ENCODE measurements around the gene ARHGEF2.

ARHGEF2 gene

GRCh38 chr1:155929057-155929456 lies 49.3 kb downstream of the ARHGEF2 start:
- H3K27ac ChIP-seq, result no peak overlapping the region
- TF ChIP-seq CTCF (IDR thresholded peaks at IDR 0.05), result no peak
- H3K9me3 ChIP-seq, result no peaks in the 10 kb centered on the region
- H3K36me3 ChIP-seq, result peaks cover 88% of the 10 kb centered on the region
- H3K27me3 ChIP-seq, result no peaks in the 10 kb centered on the region
- H3K4me1 ChIP-seq (ENCODE audit: control insufficient read depth in 1 of 2, insufficient read depth in 1 of 2, low read depth in 1 of 2, low read length in 1 of 2), result peaks cover 8 to 14% of the 10 kb centered on the region in 2 experiments
- H3K4me3 ChIP-seq (ENCODE audit: low read depth in 1 of 2, low read length in 1 of 2), result no peak overlapping the region

GRCh38 chr1:155925506-155925905 lies 52.8 kb downstream of the ARHGEF2 start:
- no peak for TF ChIP-seq CTCF (IDR thresholded peaks at IDR 0.05)
- Histone ChIP-seq H3K4me3 (ENCODE audit: low read depth in 1 of 2, low read length in 1 of 2) (no peak overlapping the region), H3K36me3 (peaks cover 98% of the 10 kb centered on the region), H3K9me3 (no peaks in the 10 kb centered on the region), H3K27ac (no peak overlapping the region), H3K27me3 (no peaks in the 10 kb centered on the region), H3K4me1 (ENCODE audit: control insufficient read depth in 1 of 2, insufficient read depth in 1 of 2, low read depth in 1 of 2, low read length in 1 of 2) (no peaks in the 10 kb centered on the region)

GRCh38 chr1:155920717-155921116 lies 57.6 kb downstream of the ARHGEF2 start:
- peaks cover 100% of the 10 kb centered on the region for H3K36me3 ChIP-seq
- H3K9me3 ChIP-seq, result no peaks in the 10 kb centered on the region
- H3K4me1 ChIP-seq (ENCODE audit: control insufficient read depth in 1 of 2, insufficient read depth in 1 of 2, low read depth in 1 of 2, low read length in 1 of 2), result no peaks in the 10 kb centered on the region
- H3K4me3 ChIP-seq (ENCODE audit: low read depth in 1 of 2, low read length in 1 of 2), result no peak overlapping the region
- TF ChIP-seq CTCF (IDR thresholded peaks at IDR 0.05), result no peak
- no peaks in the 10 kb centered on the region for H3K27me3 ChIP-seq
- H3K27ac ChIP-seq, result no peak overlapping the region

GRCh38 chr1:155919801-155920200 lies 58.5 kb downstream of the ARHGEF2 start:
- Histone ChIP-seq H3K36me3 (peaks cover 100% of the 10 kb centered on the region), H3K27me3 (no peaks in the 10 kb centered on the region), H3K9me3 (no peaks in the 10 kb centered on the region), H3K4me1 (ENCODE audit: control insufficient read depth in 1 of 2, insufficient read depth in 1 of 2, low read depth in 1 of 2, low read length in 1 of 2) (no peaks in the 10 kb centered on the region), H3K4me3 (ENCODE audit: low read depth in 1 of 2, low read length in 1 of 2) (no peak overlapping the region), H3K27ac (no peak overlapping the region)
- TF ChIP-seq CTCF (IDR thresholded peaks at IDR 0.05), result no peak

- Histone ChIP-seq H3K4me3 (ENCODE audit: low read depth in 1 of 2, low read length in 1 of 2) (no peak overlapping the region), H3K36me3 (peaks cover 99% of the 10 kb centered on the region), H3K9me3 (no peaks in the 10 kb centered on the region), H3K27ac (no peak overlapping the region), H3K27me3 (no peaks in the 10 kb centered on the region), H3K4me1 (ENCODE audit: control insufficient read depth in 1 of 2, insufficient read depth in 1 of 2, low read depth in 1 of 2, low read length in 1 of 2) (no peaks in the 10 kb centered on the region)
- TF ChIP-seq CTCF (IDR thresholded peaks at IDR 0.05), result no peak
Observed at GRCh38 chr1:155918660-155919059, 59.7 kb downstream of the ARHGEF2 start.

Data from neutrophil (primary cell).